B cell (primary cell): ENCODE data around the gene RCAN1.

ENCODE experiments used
- EZH2 ChIP-seq: IDR thresholded peaks from 2 replicates; pipeline ENCODE4 v1.6.1; 2012; ENCODE audit warnings: borderline replicate concordance, low read depth, mild to moderate bottlenecking, moderate library complexity, low read length; ENCODE audit not compliant: insufficient read depth, poor library complexity, severe bottlenecking
- TF ChIP-seq, protein P1 (sequence below): fragments of 200-600 bp; IDR thresholded peaks from one replicate; pipeline ENCODE4 v1.8.0; 2022; ENCODE audit warnings: antibody characterized with exemption, mild to moderate bottlenecking

DNA sequence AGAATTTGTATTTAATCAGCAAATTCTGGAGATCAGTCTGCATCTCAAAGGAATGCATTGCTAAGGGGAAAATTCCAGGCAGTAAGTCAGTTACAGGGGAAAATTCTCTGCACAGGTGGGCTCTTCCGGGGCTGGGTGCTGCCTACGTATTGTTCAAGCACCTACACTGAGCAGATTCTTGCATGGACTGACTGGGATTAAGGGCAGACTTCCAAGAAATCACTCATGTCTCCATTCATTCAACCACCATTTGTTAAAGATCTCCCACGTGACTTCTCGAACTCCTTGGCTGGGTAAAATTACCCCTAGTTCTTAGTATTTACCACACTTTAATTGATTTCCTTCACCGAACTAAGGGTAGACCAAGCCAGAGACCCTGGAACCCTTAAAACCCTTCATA lies 74.7 kb downstream of the RCAN1 start:
- TF ChIP-seq, protein P1, sequence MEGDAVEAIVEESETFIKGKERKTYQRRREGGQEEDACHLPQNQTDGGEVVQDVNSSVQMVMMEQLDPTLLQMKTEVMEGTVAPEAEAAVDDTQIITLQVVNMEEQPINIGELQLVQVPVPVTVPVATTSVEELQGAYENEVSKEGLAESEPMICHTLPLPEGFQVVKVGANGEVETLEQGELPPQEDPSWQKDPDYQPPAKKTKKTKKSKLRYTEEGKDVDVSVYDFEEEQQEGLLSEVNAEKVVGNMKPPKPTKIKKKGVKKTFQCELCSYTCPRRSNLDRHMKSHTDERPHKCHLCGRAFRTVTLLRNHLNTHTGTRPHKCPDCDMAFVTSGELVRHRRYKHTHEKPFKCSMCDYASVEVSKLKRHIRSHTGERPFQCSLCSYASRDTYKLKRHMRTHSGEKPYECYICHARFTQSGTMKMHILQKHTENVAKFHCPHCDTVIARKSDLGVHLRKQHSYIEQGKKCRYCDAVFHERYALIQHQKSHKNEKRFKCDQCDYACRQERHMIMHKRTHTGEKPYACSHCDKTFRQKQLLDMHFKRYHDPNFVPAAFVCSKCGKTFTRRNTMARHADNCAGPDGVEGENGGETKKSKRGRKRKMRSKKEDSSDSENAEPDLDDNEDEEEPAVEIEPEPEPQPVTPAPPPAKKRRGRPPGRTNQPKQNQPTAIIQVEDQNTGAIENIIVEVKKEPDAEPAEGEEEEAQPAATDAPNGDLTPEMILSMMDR, result no peak
- no peak for TF ChIP-seq EZH2
